Vagina (tissue), 2 donors: ENCODE results near the gene EML4.

Experiments
- POLR2A ChIP-seq, 2 donors: fragments of 450-650 bp; IDR thresholded peaks; one replicate each; pipeline ENCODE4 v1.6.1; 2017; ENCODE audit warnings: antibody characterized with exemption in 2 of 2, mild to moderate bottlenecking in 2 of 2, moderate library complexity in 2 of 2
- POLR2AphosphoS5 ChIP-seq, 2 donors: sonication (generic); formaldehyde crosslinking; IDR thresholded peaks; one replicate each; pipeline ENCODE4 v1.9.0; 2017; ENCODE audit warnings: antibody characterized with exemption in 2 of 2, mild to moderate bottlenecking in 2 of 2, low read depth in 1 of 2; ENCODE audit not compliant: insufficient read depth in 1 of 2
- TF ChIP-seq, protein P1 (sequence below), 3 experiments: fragments of 450-650 bp in 2 of 3; fragments of 200-600 bp in 1 of 3; sonication (generic) in 1 of 3; IDR thresholded peaks; one replicate each; pipeline ENCODE4 v1.5.1; 2017 to 2019; ENCODE audit warnings: antibody characterized with exemption in 3 of 3, mild to moderate bottlenecking in 2 of 3, moderate library complexity in 2 of 3

- TF ChIP-seq, protein P1, sequence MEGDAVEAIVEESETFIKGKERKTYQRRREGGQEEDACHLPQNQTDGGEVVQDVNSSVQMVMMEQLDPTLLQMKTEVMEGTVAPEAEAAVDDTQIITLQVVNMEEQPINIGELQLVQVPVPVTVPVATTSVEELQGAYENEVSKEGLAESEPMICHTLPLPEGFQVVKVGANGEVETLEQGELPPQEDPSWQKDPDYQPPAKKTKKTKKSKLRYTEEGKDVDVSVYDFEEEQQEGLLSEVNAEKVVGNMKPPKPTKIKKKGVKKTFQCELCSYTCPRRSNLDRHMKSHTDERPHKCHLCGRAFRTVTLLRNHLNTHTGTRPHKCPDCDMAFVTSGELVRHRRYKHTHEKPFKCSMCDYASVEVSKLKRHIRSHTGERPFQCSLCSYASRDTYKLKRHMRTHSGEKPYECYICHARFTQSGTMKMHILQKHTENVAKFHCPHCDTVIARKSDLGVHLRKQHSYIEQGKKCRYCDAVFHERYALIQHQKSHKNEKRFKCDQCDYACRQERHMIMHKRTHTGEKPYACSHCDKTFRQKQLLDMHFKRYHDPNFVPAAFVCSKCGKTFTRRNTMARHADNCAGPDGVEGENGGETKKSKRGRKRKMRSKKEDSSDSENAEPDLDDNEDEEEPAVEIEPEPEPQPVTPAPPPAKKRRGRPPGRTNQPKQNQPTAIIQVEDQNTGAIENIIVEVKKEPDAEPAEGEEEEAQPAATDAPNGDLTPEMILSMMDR (IDR thresholded peaks at IDR 0.05), result no peak
- TF ChIP-seq POLR2AphosphoS5 (IDR thresholded peaks at IDR 0.05; ENCODE audit: insufficient read depth in 1 of 2, low read depth in 1 of 2), result no peak
- TF ChIP-seq POLR2A (IDR thresholded peaks at IDR 0.05), result no peak
These were observed 148.8 kb downstream of the EML4 start for GRCh38 chr2:42317945-42318344.
